Neural progenitor cell (in vitro differentiated cells): ENCODE measurements around the gene SYNRG.

ENCODE experiments used
- EZH2 ChIP-seq: fragments of 200-600 bp; sonication (generic); IDR thresholded peaks from 2 replicates; pipeline ENCODE4 v1.6.1; 2017; ENCODE audit warnings: antibody characterized with exemption, mild to moderate bottlenecking, moderate library complexity
- EZH2phosphoT487 ChIP-seq: fragments of 200-600 bp; sonication (generic); IDR thresholded peaks from 2 replicates; pipeline ENCODE4 v1.6.1; 2017; ENCODE audit warnings: antibody characterized with exemption
- TF ChIP-seq, protein P1 (sequence below): fragments of 200-600 bp; sonication (generic); IDR thresholded peaks from 2 replicates; pipeline ENCODE4 v1.5.1; 2017; ENCODE audit warnings: antibody characterized with exemption, mild to moderate bottlenecking

DNA sequence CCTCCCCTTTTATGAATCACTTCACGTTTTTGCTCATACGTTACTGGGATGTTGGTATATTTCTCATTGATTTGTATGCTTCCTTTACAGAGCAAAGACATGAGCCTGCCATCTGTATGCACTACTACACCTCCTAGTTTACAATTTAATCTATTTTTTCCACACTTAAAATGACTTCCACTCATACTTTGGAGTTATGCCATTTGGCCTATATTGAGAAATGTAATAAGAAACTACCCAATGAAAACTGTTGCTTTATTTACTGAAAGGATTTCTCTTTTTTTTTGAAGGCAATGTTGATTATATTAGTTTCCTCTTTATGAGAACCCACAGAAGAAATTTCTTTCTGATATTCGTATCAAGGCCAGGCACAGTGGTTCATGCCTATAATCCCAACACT is 76.5 kb downstream of the SYNRG start:
- TF ChIP-seq EZH2 (no peak), EZH2phosphoT487 (no peak)
- TF ChIP-seq, protein P1, sequence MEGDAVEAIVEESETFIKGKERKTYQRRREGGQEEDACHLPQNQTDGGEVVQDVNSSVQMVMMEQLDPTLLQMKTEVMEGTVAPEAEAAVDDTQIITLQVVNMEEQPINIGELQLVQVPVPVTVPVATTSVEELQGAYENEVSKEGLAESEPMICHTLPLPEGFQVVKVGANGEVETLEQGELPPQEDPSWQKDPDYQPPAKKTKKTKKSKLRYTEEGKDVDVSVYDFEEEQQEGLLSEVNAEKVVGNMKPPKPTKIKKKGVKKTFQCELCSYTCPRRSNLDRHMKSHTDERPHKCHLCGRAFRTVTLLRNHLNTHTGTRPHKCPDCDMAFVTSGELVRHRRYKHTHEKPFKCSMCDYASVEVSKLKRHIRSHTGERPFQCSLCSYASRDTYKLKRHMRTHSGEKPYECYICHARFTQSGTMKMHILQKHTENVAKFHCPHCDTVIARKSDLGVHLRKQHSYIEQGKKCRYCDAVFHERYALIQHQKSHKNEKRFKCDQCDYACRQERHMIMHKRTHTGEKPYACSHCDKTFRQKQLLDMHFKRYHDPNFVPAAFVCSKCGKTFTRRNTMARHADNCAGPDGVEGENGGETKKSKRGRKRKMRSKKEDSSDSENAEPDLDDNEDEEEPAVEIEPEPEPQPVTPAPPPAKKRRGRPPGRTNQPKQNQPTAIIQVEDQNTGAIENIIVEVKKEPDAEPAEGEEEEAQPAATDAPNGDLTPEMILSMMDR: no peak
